Activated naive CD8-positive, alpha-beta T cell treated with anti-CD3 and anti-CD28 coated beads, Interleukin-2, amount 50 U/mL, for 16 hours (primary cell): ENCODE measurements around the gene HOXD13.

Experiments
- DNase-seq: peaks from one replicate; pipeline ENCODE4 v3.0.0-alpha.2; 2020; ENCODE audit warnings: low read depth, low spot score

HOXD13 gene

DNA sequence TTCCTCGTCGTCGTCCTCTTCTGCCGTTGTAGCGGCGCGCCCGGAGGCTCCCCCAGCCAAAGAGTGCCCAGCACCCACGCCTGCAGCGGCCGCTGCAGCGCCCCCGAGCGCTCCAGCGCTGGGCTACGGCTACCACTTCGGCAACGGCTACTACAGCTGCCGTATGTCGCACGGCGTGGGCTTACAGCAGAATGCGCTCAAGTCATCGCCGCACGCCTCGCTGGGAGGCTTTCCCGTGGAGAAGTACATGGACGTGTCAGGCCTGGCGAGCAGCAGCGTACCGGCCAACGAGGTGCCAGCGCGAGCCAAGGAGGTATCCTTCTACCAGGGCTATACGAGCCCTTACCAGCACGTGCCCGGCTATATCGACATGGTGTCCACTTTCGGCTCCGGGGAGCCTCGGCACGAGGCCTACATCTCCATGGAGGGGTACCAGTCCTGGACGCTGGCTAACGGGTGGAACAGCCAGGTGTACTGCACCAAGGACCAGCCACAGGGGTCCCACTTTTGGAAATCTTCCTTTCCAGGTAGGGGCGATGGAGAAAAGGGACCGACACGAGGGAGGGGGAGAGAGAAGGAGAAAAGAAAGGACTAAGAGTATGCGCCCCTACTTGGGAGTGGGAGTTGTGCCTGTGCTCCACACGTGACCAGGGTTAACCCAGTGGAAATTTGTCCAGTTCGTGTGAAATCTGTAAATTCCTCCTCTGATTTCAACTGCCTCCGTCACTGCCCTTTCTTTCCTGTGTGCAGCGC lies 800 bp downstream of the HOXD13 start:
- DNase-seq = no peak

DNA sequence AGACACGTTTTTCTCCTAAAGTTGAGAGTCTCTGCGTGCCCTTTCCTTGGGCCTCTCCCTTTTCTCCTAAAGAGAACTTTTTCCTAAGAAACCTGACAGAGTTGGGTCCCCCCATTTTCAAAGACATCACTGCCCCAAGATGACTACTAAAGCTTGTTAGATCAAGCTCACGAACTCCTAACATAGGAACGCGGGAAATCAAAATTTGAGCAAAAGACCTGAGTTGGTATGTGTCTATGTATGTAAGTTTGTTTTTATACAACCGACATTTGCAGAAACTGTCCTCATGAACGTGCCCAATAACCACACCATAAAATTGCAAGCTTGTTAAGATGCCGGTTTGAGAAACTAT lies 1.4 kb downstream of the HOXD13 start:
- DNase-seq = no peak

DNA sequence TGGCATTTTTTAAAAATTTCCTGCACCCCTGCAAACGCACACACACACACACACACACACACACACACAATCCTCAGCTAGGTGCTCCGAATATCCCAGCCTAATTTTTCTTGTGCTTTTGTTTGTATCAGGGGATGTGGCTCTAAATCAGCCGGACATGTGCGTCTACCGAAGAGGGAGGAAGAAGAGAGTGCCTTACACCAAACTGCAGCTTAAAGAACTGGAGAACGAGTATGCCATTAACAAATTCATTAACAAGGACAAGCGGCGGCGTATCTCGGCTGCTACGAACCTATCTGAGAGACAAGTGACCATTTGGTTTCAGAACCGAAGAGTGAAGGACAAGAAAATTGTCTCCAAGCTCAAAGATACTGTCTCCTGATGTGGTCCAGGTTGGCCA lies 1.8 kb downstream of the HOXD13 start:
- DNase-seq = no peak

DNA sequence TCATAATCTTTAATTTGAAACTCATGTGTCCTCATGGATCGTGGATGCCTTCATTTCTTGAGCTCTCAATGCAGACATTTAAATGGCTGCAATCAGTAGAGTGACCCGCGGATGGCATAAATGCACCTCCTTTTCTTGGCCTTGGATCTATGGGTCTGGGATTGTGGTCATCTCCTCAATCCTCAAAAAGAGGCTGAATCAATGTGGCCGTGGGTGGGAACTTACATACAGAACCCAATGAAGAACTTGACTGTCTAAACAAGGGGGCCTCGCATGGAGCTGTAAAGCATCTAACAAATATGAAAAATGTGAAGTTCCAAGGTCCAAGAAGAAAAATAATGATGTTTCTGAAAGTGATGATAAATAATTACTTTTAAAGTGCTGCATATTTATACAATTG lies 2.9 kb downstream of the HOXD13 start:
- DNase-seq = no peak

DNA sequence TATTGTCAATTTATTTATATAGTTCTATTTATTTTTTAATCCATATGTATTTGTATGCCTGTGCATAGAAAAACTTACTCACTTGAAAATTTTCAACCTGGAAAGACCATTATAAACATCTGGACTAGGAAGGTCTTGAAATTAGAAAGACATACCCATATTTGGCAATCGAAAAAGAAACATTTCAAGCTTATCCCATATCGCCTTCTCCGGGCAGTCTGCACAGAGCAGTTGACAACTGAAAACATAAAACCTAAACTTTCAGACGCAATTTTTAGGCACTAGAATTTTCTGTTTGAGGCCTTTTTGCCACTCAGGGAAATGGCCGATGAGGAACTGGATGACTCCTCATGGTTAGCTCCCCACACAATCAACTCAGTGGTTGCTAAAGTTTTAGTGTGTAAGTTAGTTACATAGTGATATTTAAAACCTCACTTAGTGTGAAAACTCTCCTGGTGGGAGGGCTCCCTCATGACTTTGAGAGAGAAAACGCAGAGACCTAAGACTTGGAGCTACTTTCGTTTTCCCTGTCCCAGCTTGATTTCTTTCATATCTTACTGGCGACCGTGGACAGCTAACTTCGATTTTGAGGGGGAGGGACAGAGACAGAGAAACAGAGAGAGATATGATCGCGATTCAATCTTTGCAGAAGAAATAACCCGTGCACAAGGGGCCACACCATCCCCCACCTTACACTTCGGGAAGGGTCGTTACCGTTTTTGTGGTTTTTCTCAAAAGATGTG lies 3.9 kb downstream of the HOXD13 start:
- no peak for DNase-seq

DNA sequence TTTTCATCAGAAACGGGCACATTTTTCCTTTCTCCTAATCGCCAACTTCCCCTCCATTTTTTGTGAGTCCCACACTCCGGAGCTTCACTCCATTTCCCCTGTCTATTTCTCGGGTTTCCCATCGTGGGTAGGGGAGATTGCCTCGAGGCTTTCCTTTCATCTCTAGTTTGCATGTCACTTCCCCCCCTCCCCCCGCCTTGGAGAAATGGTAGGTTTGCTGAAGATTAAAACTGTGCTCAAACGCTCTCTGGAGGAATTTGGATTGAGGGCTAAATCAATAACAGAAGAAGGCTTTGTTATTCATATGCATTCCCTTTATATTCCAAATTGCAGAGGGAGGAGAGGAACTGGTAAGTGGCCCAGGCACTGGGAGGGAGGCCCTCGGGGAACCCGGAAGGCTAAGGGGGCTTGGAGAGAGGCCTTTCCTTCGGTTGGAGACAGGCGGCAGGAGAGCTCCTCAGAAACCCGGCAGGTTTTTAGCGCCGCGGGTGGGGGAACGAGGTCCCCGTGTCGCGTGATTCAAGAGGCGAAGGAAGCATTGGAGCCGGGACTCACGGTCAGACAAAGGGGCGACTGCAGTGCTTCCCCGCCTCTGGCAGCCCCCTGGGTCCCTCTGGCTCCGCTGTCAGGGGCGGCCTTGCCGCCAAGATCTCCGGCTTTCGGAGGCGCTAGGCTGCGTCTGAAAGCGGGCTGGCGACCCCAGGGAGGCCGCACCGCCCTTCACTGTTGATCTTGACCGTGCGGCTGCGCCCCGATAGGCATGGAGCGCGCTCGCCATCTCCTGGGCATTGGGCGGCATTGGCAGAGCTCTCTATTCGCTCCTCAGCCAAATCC lies 4.7 kb downstream of the HOXD13 start:
- DNase-seq = no peak

DNA sequence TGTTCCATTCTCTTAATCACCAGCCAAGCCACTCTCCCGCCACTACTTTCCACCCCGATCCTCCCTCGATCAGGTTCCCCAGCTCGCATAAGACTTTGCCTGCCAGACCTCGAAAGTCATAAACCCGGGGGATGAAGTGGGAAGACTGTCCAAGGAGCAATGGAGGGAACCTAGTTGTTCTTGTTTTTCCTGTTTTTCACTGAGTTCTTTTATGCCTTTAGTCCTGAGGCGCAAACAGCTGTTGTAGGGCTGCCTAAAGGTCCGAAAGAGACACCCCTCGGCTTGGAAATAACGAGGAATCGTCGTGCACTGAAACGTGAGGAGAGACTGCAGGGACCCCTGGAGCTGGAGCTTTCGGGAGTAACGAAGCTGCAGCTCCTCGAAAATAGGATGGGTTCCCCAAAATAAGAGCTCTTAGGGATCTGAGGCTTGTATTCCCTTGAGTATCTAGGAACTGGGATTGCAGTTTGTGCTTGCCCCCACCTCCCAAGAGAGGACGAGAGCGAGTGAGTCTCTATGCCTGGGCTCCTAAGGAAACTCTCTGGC lies 5.4 kb downstream of the HOXD13 start:
- DNase-seq = no peak

DNA sequence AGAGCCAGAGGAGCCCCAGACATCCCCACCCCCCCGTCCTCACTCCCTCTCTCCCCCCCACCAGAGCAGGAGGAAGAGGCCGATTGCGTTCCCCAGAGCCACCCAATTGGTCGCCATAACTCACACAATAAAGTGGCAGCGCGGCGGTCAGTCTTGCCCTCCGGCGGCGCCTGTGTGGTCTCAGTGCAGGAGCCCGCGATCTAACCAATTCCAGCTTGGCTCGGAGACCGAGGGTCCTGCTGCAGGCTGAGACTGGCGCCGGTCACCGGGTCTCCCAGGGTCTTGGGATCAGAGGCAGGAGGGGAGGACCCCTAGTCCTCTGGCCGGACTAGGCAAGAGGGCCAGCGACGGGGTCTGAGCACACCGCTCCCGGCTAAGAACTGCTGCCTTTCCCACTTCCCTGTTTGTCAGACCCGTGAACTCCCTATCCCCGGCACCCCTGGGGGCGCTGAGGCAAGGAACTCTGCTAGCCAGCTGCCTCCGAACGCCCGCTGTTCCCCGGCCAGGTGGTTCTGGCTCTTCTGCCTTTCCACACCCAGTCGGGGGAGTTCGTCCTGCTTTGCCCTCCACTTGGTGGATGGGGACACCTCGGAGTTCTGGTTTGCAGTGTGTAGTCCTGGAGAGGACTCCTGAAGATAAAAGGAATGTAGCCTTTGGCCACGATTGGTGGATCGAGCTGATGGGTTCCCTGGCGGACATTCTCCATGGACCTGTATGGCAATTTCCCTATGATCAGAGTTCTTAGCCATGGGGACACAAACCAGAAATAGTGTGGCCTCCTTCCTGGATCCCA lies 6.0 kb downstream of the HOXD13 start:
- DNase-seq = no peak

DNA sequence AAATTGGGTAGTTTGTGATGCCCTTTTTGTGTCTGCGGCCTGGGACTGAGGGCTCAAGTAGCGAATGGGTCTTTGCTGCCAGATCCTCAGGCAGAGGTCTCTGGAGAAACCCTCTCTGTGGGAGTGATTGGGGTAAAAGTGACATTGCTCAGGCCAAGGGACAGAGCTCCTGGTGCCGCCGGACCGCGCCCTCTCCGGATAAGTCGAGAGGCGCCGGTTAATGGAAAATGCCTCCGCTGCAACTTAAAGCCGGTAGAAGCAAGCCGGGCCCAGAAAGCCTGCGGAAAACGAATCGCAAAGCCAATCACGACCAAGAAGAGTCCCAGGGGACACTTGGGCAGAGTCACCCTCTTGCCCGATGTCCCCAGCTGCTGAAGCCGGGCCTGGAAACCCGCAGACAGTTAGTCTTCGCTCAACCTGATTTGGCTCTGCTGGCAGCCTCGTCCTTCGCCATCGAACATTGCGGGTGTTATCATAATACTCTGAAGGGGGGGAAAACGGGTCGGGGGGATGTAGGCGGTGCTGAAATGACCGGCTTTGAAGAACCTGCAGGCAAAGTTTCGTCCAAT lies 6.7 kb downstream of the HOXD13 start:
- no peak for DNase-seq

DNA sequence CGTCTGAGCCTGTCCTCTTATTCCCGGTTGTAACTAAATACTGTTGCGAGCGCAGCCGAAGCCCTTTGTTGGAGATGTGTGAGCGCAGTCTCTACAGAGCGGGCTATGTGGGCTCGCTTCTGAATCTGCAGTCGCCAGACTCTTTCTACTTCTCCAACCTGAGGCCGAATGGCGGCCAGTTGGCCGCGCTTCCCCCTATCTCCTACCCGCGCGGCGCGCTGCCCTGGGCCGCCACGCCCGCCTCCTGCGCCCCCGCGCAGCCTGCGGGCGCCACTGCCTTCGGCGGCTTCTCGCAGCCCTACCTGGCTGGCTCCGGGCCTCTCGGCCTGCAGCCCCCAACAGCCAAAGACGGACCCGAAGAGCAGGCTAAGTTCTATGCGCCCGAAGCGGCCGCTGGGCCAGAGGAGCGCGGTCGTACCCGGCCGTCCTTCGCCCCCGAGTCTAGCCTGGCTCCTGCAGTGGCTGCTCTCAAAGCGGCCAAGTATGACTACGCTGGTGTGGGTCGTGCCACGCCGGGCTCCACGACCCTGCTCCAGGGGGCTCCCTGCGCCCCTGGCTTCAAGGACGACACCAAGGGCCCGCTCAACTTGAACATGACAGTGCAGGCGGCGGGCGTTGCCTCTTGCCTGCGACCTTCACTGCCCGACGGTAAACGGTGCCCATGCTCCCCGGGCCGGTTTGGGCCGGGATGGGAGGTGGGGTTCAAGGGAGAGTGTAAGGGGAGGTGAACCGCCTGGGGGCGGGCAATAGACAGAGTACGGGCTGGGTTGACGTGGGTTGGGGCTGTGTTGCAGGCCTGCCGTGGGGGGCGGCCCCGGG lies 7.4 kb downstream of the HOXD13 start, which contains the start of gene HOXD12:
TSS of gene HOXD12 (plus strand) at position 68 of the 819 bp plus-strand sequence. CDS start at position 75, 7 bp downstream.
- DNase-seq = no peak

DNA sequence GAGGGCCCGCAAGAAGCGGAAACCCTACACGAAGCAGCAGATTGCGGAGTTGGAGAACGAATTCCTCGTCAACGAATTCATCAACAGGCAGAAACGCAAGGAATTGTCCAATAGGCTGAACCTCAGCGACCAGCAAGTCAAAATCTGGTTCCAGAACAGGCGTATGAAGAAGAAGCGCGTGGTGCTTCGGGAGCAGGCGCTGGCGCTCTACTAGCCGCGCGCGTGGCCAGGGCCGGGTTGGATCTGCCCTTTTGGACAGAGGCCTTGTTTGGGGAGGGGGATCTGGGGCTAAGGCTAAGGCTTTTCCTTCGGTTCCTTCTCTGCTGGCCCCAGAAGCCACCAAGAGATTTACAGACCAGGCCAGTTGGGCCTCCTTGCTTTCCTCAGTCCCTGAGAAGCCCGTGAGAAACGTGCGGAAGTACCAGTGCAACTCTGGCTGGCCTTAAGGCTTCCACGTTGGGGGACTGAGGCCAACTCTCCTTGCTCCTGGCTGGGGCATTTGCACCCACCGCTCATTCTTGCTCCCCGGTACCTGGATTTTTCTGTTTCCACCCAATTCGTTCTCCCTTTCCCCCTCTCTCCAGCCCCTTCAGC lies 8.1 kb downstream of the HOXD13 start:
- DNase-seq = no peak

DNA sequence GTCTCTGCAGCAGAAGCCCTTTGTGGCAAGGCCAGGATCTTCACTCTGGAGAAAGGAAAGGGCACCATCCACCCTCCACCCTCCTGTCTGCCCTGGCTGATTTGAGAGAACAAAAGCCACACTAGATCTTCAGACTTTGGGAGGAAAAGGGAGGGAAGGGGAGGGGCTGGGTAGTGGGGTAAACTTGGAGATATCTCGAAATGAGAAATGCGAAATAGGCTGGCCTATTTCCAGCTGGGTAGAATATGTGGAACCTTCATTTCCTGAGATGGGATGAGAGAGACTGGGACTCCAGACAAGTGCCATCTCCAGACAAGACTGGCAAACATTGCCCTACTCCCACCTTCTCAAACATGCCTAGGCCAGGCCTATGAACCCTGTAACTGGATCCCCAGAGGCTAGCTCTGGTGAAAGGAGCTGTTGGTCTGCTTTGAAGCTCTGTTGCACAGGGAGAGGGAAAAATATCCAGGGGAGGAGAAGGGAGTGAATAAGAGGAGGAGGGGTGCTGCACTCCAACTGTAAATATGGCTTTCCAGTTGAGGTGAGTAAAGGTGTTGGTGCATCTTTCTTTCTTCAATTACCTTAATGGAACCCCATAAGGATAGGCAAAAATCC lies 8.8 kb downstream of the HOXD13 start:
- no peak for DNase-seq

DNA sequence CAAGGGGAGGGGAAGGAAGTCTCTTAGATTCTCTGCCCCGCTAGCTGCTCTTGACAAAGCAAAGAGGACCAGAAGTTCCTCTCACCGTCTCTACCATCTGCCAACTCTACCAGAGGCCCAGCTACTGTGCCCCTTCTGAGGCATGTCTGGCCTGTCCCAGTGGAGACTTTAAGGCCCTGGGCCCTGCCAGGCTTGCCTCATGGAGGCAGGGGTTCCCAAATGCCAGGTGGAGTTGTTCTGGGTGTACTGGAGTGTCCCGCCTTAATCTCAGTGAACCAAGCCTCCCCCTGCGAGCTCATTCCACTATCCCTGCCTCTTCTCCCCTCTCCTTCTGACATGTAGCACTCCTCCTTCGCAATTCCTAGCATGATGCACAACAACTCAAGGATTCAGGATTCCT lies 9.3 kb downstream of the HOXD13 start:
- DNase-seq = no peak

DNA sequence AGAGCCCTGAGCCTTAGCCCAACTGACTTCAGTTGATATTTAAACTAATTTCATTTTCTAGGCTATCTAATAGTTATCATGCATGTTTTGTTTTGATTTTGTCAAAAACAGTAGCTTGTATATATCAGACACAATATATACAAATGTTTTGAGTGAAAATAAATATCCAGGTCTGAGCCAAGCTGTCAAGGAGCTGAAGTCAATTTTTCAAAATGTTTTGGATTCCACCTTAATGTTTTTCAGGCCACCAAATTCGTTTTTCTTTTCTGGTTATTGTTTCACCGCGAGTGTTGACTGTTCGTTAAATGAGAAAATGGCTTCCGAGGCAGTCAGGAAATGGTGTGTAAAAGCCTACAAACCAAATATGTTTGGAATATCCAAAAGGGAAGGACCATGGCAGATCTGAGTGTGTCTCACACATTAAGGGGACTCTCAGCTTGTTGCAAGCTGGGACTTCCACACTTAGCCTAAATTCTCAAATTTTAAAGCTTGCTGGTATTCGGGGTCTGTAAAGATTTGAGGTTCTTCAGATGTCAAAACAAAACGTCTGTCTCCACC lies 9.9 kb downstream of the HOXD13 start:
- DNase-seq = no peak

DNA sequence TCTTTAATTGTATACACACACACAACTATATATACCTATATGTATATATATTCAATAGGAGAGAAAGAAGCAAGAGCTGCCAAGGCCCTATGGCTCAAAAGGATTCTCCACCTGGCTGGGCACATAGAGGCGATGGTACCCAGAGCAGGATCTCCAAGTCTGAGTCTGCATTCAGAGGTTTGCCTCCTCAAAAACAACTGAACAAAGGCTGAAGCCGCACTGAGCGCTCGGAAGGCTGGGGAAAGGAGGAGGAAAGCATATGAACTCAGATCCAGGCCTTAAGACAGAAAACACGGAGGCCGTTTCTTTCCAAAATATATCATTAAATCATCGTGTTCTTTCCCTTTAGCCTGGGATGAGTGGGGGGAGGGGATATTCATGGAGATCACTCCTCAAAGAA lies 10.7 kb downstream of the HOXD13 start:
- DNase-seq = no peak

DNA sequence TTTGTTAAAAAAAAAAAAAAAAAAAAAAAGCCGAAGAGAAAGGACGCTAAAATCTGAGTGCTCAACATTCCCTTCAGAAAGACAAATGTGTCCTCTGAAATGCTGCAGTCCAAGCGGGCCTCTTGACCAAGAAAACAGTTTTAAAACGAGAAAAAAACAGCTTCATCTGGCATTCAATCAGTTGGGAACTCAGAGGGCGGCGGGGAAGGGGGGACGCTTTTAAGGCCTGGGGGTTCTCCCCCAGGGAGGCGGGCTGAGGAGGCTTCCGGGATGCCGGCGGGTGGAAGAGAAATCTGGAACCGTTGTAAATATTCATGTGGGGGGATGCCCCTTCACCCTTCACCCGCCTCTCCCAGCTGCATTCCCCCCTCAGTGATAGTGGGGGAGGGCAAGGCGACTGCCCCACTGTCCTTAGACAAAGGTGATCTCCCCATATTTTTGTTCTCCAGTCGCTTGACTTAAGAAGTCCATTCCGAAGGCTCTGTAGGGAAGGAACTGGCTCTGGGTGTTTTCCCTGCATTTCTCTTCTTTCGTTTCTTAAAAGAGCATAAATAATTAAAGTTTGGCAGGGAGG lies 11.3 kb downstream of the HOXD13 start:
- DNase-seq = no peak

DNA sequence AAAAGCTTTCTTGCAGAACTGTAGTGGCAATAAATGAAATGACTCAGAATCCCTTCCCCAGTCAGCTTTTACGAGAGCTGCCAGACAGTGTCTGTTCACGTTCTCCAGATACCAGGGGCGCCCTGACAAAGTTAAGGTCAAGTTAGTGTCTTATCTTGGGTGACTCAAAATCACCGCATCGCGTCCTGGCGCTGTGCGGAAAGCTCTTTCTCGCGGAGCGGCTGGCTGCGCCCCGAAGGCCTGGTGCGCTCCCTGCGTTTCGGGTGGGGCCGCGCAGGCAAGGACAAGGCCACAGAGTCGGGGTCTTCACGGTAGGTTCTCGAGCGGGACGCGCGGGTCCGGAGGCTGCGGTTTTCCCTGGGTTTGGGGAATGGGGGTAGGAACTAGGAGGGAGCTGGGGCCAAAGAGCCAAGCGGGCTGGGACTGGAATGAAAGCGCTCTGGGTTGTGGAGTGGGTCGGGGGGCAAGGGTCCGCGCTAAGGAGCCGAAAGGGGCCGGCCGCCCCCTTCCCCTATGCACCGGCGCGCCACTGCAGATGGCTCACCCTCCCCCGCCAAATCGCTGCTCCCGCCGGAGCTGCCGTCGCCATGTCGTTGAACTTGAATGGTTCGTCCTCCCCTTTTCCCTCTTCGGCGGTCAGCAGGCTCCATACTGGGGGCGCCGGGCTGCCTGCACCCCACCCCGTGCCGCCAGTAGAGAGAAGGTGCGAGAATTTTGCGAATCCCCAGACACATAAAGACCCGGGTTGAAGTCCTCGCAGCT lies 12.0 kb downstream of the HOXD13 start:
- DNase-seq = no peak
